Naive thymus-derived CD4-positive, alpha-beta T cell (primary cell): ENCODE measurements around the gene RAET1E. TPM values are rescaled to one million over a fixed set of nuclear protein-coding genes. Genes with fewer than 3 reads are reported as not detected.

Source experiments
- ATAC-seq: fragments of 150-1000 bp; cut with Tn5 transposase; 2 replicates; pipeline ENCODE4 v1.10.0; 2021; ENCODE audit warnings: mild to moderate bottlenecking, moderate library complexity
- CTCF ChIA-PET: fragments of 350-600 bp; sonication (Branson Sonifier 250); formaldehyde crosslinking; loops from one replicate; lab custom pipeline; 2021; ENCODE audit warnings: antibody characterized with exemption; lab: Charles Lee
- POLR2A ChIA-PET: fragments of 350-600 bp; sonication (Branson Sonifier 250); formaldehyde crosslinking; loops from one replicate; lab custom pipeline; 2021; ENCODE audit warnings: antibody characterized with exemption, inconsistent platforms; lab: Charles Lee
- DNase-seq, 9 donors: peaks; one replicate each; pipeline versions ENCODE4 v3.0.0 to v3.0.0-alpha.2; 2020 to 2022; ENCODE audit warnings: mixed read lengths in 1 of 9
- H3K27ac ChIP-seq: one replicate; pipeline ENCODE4 v1.7.0; 2013; ENCODE audit warnings: mild to moderate bottlenecking, low read depth, low read length, moderate library complexity
- H3K27me3 ChIP-seq, 2 donors: one replicate each; pipeline ENCODE4 v1.7.0; 2013; ENCODE audit warnings: low read length in 2 of 2, mild to moderate bottlenecking in 2 of 2, moderate library complexity in 2 of 2; ENCODE audit not compliant: control insufficient read depth in 2 of 2, insufficient read depth in 2 of 2
- H3K36me3 ChIP-seq, 3 experiments: 1 replicate in 2 of 3; 2 replicates in 1 of 3; pipeline ENCODE4 v1.7.0; 2013; ENCODE audit warnings: low read length in 3 of 3, mild to moderate bottlenecking in 3 of 3, moderate library complexity in 1 of 3; ENCODE audit not compliant: insufficient read depth in 3 of 3, control insufficient read depth in 2 of 3
- H3K4me1 ChIP-seq, 2 donors: one replicate each; pipeline ENCODE4 v1.7.0; 2013; ENCODE audit warnings: low read length in 2 of 2, mild to moderate bottlenecking in 2 of 2, moderate library complexity in 1 of 2; ENCODE audit not compliant: control insufficient read depth in 2 of 2, insufficient read depth in 2 of 2
- H3K4me3 ChIP-seq: 2 replicates; pipeline ENCODE4 v1.7.0; 2013; ENCODE audit warnings: mild to moderate bottlenecking, low read length
- H3K9me3 ChIP-seq, 3 experiments: 1 replicate in 2 of 3; 2 replicates in 1 of 3; pipeline ENCODE4 v1.7.0; 2013; ENCODE audit warnings: low read length in 3 of 3; ENCODE audit not compliant: control insufficient read depth in 2 of 3
- H3K27ac Mint-ChIP-seq, 9 donors: one replicate each; pipeline ENCODE4 v1.8.0; 2020 to 2022; ENCODE audit warnings: mixed read lengths in 9 of 9, mild to moderate bottlenecking in 8 of 9, moderate library complexity in 5 of 9, inconsistent platforms in 2 of 9
- H3K27me3 Mint-ChIP-seq, 5 donors: one replicate each; pipeline ENCODE4 v1.8.0; 2021 to 2022; ENCODE audit warnings: mixed read lengths in 5 of 5, mild to moderate bottlenecking in 1 of 5
- H3K36me3 Mint-ChIP-seq, 5 donors: one replicate each; pipeline ENCODE4 v1.8.0; 2020 to 2022; ENCODE audit warnings: mixed read lengths in 5 of 5, mild to moderate bottlenecking in 3 of 5, inconsistent platforms in 1 of 5
- H3K4me1 Mint-ChIP-seq, 7 donors: one replicate each; pipeline ENCODE4 v1.8.0; 2020 to 2022; ENCODE audit warnings: mixed read lengths in 7 of 7, mild to moderate bottlenecking in 3 of 7, inconsistent platforms in 1 of 7
- H3K4me3 Mint-ChIP-seq, 10 donors: one replicate each; pipeline ENCODE4 v1.8.0; 2020 to 2022; ENCODE audit warnings: mild to moderate bottlenecking in 10 of 10, mixed read lengths in 10 of 10, moderate library complexity in 6 of 10, inconsistent platforms in 2 of 10
- H3K9me3 Mint-ChIP-seq, 11 donors: one replicate each; pipeline ENCODE4 v1.8.0; 2020 to 2022; ENCODE audit warnings: mixed read lengths in 11 of 11, mild to moderate bottlenecking in 4 of 11, inconsistent platforms in 1 of 11, moderate library complexity in 1 of 11
- intact Hi-C, 2 donors: fragments of 100-400 bp; cut with micrococcal nuclease; formaldehyde crosslinking; loops; one replicate each; pipeline ENCODE4 v1.15.1; 2023
- polyA plus RNA-seq, 2 donors: library from polyadenylated mRNA; unstranded; fragments of 300-500 nt; fragmentation: Illumina TruSeq; gene quantifications; one replicate each; pipeline ENCODE4 v1.2.3, GENCODE V29; 2021
- total RNA-seq, 6 experiments: library from RNA in 5 of 6; stranded (reverse) in 5 of 6; gene quantifications; 1 replicate in 5 of 6; 2 replicates in 1 of 6; pipeline ENCODE4 v1.2.3 and lab custom pipeline; 2021 to 2026

RAET1E gene
- total and polyA plus RNA-seq, 7 experiments from 2014 or later: not detected

DNA sequence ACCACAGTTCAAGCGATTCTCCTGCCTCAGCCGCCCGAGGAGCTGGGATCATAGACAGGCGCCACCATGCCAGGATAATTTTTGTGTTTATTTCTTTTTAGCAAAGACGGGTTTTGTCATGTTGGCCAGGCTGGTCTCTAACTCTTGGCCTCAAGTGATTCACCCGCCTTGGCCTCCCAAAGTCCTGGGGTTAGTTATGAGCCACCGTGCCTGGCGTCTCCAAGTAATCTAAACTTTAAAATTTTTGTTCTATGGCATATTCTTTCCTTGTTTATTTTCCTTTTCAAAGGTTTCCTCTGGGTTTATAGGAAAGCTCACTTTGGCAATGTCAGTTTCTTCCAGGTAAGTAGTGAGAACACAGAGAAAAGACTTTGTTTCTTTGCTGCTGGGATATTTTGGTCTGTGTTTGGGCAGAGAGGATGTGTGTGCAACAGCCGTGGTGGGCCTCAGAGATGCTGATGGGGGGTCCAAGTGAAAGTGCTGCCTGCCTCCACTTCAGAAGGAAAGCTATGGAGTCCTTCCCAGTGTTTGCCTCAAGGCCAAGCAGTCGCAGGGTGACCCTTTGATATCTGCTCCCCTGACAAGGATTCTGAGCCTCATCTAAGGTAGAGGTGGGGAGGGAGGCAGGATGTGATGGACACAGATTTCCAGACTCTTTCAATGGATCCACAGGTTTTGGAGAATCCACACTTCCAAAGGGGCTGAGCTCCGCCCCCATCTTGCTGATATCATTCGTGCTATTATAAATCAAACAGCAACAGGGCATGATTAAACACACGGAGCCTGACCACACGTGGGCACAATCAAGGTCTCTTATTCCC, 36.1 kb downstream of the RAET1E start:
- DNase-seq (no peak), ATAC-seq (no peak)
- intact Hi-C loops: loop anchor here (5.0 to 10.0 kb wide), 5 partner anchors 80 to 837 kb away; partner anchors contain the start of genes KATNA1 (in 2 of the 2) and ULBP2 (in 1 of the 2)
- Mint-ChIP-seq H3K27me3 (peaks cover 0 to 44% (median 8%) of the 10 kb centered on the region in 5 donors), H3K4me3 (peak overlapping the region in 6 of 10 donors; percentile 13 to 58 (median 24)), H3K36me3 (no peaks in the 10 kb centered on the region), H3K9me3 (peaks cover 0 to 1% (median 0%) of the 10 kb centered on the region in 11 donors), H3K4me1 (peaks cover 0 to 18% (median 10%) of the 10 kb centered on the region in 7 donors), H3K27ac (peak overlapping the region in 1 of 9 donors; percentile 8)
- ChIA-PET CTCF (no interaction called here), POLR2A (no interaction called here)
- Histone ChIP-seq H3K4me3 (no peak overlapping the region), H3K36me3 (no peaks in the 10 kb centered on the region), H3K27ac (no peak overlapping the region), H3K9me3 (no peaks in the 10 kb centered on the region), H3K4me1 (peaks cover 6 to 10% of the 10 kb centered on the region in 2 donors), H3K27me3 (no peaks in the 10 kb centered on the region)

DNA sequence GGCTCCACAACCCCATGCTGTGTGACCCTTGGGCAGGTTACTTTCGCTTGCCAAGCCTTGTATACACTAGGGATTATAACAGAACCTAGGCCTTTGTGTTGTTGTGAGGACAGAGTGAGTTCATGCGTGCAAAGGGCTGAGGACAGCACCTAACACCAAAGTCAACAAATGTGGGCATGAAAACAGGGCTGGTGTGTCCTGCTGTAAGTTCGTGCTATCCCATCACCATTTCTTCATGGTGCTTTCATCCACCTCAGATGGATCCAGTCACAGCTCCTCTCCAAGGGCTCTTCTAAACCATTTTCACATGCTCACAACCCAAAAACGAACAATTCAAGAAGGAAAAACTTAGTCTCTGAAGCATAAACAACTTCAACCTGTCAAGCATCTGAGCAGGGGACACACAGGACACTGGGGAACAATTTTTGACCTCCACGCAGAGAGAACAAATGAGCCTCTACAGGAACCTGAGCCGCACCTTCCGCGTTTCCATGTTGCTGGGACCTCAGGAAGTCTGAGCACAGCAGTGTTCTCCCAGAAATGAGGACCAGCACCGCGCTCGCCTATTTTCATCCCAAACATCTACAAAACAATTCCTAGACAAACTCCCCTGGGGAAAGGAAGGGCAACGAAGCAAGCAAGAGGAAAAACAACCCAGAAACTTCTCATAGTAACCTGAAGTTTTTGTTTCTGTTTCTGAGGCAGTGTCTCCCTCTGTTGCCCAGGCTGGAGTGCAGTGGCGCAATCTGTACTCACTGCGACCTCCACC, 36.9 kb downstream of the RAET1E start:
- CTCF ChIA-PET: no interaction called here
- ATAC-seq: no peak

DNA sequence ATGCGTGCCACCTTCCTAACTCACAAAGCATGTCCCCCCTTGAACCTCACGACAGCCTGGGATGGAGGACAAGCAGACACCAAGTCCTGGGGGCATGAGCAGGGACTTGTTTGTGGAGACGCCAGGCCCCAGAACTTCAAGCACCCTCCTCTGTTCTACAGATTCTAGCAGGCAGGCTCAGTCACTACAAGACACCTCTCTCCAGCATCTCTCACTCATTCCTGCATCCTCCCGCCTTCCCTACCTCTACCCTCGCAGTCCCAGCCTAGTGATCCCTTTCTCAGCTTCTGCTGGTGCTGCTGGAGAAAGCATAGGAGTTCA, 37.4 kb downstream of the RAET1E start:
- Histone ChIP-seq H3K36me3 (no peaks in the 10 kb centered on the region), H3K27ac (no peak overlapping the region), H3K9me3 (no peaks in the 10 kb centered on the region), H3K4me1 (peaks cover 6 to 10% of the 10 kb centered on the region in 2 donors), H3K4me3 (no peak overlapping the region), H3K27me3 (no peaks in the 10 kb centered on the region)
- ATAC-seq: no peak
- intact Hi-C loops: loop anchor here (5.0 to 10.0 kb wide), 5 partner anchors 82 to 836 kb away; partner anchors contain the start of genes KATNA1 (in 2 of the 2) and ULBP2 (in 1 of the 2)
- Mint-ChIP-seq H3K4me3 (peak overlapping the region in 2 of 10 donors; percentile 4 to 34), H3K36me3 (no peaks in the 10 kb centered on the region), H3K9me3 (peaks cover 0 to 1% (median 0%) of the 10 kb centered on the region in 11 donors), H3K27me3 (peaks cover 0 to 39% (median 12%) of the 10 kb centered on the region in 5 donors), H3K4me1 (peaks cover 0 to 20% (median 10%) of the 10 kb centered on the region in 7 donors), H3K27ac (no peak overlapping the region)
- DNase-seq: no peak
- ChIA-PET CTCF (no interaction called here), POLR2A (no interaction called here)

More for the DNA sequence above, 36.9 kb downstream of the RAET1E start:
- H3K27me3 ChIP-seq: no peaks in the 10 kb centered on the region
- DNase-seq: no peak
- no peaks in the 10 kb centered on the region for H3K36me3 ChIP-seq
- no peak overlapping the region for H3K4me3 ChIP-seq
- Mint-ChIP-seq H3K36me3 (no peaks in the 10 kb centered on the region), H3K4me1 (peaks cover 0 to 18% (median 10%) of the 10 kb centered on the region in 7 donors), H3K27ac (no peak overlapping the region), H3K27me3 (peaks cover 0 to 39% (median 12%) of the 10 kb centered on the region in 5 donors), H3K9me3 (peaks cover 0 to 1% (median 0%) of the 10 kb centered on the region in 11 donors), H3K4me3 (peak overlapping the region in 2 of 10 donors; percentile 6 to 38)
- intact Hi-C loops: loop anchor here (5.0 to 10.0 kb wide), 5 partner anchors 81 to 836 kb away; partner anchors contain the start of genes KATNA1 (in 2 of the 2) and ULBP2 (in 1 of the 2)
- POLR2A ChIA-PET: no interaction called here
- H3K9me3 ChIP-seq: no peaks in the 10 kb centered on the region
- peaks cover 6 to 10% of the 10 kb centered on the region in 2 donors for H3K4me1 ChIP-seq
- no peak overlapping the region for H3K27ac ChIP-seq

DNA sequence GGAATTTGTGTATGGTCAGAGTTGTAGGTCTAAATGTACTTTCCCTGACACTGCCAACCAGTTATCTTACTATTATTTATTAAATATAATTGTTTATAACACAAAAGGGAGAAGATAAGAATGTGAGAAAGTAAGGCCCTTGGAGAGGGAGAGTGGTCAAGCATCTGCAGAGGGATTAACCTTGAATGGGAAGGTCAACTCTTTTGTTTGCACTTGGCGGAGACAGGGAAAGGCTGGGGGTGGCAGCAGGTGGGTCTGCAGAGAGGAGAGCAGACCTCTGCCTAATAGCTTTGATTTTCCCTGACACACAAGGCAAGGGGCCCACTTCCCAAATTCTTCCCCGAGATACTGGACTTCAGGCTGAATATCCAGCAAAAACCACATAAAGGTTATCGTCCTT, 38.0 kb downstream of the RAET1E start:
- no peaks in the 10 kb centered on the region for H3K36me3 Mint-ChIP-seq
- intact Hi-C loops: loop anchor here (5.0 to 10.0 kb wide), 5 partner anchors 82 to 835 kb away; partner anchors contain the start of genes KATNA1 (in 2 of the 2) and ULBP2 (in 1 of the 2)
- H3K4me3 Mint-ChIP-seq: no peak overlapping the region
- Histone ChIP-seq H3K9me3 (no peaks in the 10 kb centered on the region), H3K36me3 (no peaks in the 10 kb centered on the region), H3K27ac (no peak overlapping the region), H3K27me3 (no peaks in the 10 kb centered on the region), H3K4me3 (no peak overlapping the region), H3K4me1 (peaks cover 6 to 10% of the 10 kb centered on the region in 2 donors)
- H3K27me3 Mint-ChIP-seq: peaks cover 0 to 34% (median 12%) of the 10 kb centered on the region in 5 donors
- ATAC-seq (no peak), DNase-seq (no peak)
- ChIA-PET POLR2A (no interaction called here), CTCF (no interaction called here)
- peaks cover 0 to 1% (median 0%) of the 10 kb centered on the region in 11 donors for H3K9me3 Mint-ChIP-seq
- H3K4me1 Mint-ChIP-seq: peaks cover 0 to 22% (median 10%) of the 10 kb centered on the region in 7 donors
- no peak overlapping the region for H3K27ac Mint-ChIP-seq

DNA sequence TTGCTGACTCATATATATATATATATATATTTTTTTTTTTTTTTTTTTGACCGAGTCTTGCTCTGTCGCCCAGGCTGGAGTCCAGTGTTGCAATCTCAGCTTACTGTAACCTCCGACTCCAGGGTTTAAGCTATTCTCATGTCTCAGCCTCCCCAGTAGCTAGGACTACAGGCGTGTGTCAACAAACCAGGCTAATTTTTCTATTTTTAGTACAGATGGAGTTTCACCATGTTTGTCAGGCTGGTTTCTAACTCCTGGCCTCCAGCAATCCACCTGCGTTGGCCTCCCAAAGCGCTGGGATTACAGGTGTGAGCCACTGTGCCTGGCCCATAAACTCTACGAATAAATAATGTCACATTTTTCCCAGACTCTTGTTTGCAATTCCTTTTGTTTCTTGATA, 38.5 kb downstream of the RAET1E start:
- H3K9me3 Mint-ChIP-seq: peaks cover 0 to 1% (median 0%) of the 10 kb centered on the region in 11 donors
- Histone ChIP-seq H3K4me1 (peaks cover 5 to 6% of the 10 kb centered on the region in 2 donors), H3K4me3 (no peak overlapping the region), H3K9me3 (no peaks in the 10 kb centered on the region), H3K27me3 (no peaks in the 10 kb centered on the region), H3K27ac (no peak overlapping the region), H3K36me3 (no peaks in the 10 kb centered on the region)
- peaks cover 0 to 36% (median 12%) of the 10 kb centered on the region in 5 donors for H3K27me3 Mint-ChIP-seq
- DNase-seq: no peak
- no peaks in the 10 kb centered on the region for H3K36me3 Mint-ChIP-seq
- no peak for ATAC-seq
- intact Hi-C loops: no loop called here
- ChIA-PET CTCF (no interaction called here), POLR2A (no interaction called here)
- H3K4me3 Mint-ChIP-seq: no peak overlapping the region
- H3K27ac Mint-ChIP-seq: no peak overlapping the region
- H3K4me1 Mint-ChIP-seq: peaks cover 0 to 25% (median 7%) of the 10 kb centered on the region in 7 donors

DNA sequence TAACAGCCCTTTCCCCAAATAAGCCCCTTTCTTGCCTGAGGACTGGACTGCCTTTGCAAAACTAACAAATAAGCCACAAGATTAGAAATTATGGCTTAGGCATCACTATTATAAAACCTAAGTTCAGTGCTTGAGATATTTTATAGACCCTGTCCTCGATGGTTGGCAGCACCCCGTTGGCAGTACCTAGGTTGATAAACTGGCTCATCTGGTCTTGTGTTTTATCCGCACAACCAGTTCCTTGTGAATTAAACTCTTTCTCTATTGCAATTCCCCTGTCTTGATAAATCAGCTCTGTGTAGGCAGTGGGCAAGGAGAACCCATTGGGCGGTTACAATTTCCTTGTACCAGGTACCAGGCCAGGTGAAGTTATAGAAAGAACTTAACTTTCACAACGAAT, 40.4 kb downstream of the RAET1E start:
- Mint-ChIP-seq H3K9me3 (peaks cover 0 to 1% (median 0%) of the 10 kb centered on the region in 11 donors), H3K4me1 (peaks cover 2 to 25% (median 5%) of the 10 kb centered on the region in 7 donors), H3K4me3 (no peak overlapping the region), H3K27me3 (peaks cover 0 to 31% (median 12%) of the 10 kb centered on the region in 5 donors), H3K36me3 (no peaks in the 10 kb centered on the region), H3K27ac (no peak overlapping the region)
- CTCF ChIA-PET: no interaction called here
- no peak overlapping the region for H3K27ac ChIP-seq
- POLR2A ChIA-PET: no interaction called here
- H3K4me1 ChIP-seq: peaks cover 0 to 3% of the 10 kb centered on the region in 2 donors
- no peaks in the 10 kb centered on the region for H3K36me3 ChIP-seq
- intact Hi-C loops: no loop called here
- no peaks in the 10 kb centered on the region for H3K9me3 ChIP-seq
- DNase-seq: no peak
- no peak overlapping the region for H3K4me3 ChIP-seq
- H3K27me3 ChIP-seq: no peaks in the 10 kb centered on the region
- no peak for ATAC-seq
